C4-2B (cell line): ENCODE data around the gene HEYL.

Source experiments
- H3K27ac ChIP-seq: fragments of 450-650 bp; 2 replicates; pipeline ENCODE4 v1.5.1; 2017
- ZFX ChIP-seq: fragments of 450-650 bp; IDR thresholded peaks from 2 replicates; pipeline ENCODE4 v1.6.1; 2017
- TF ChIP-seq, protein P1 (sequence below): fragments of 450-650 bp; conservative IDR thresholded peaks from 2 replicates; pipeline ENCODE4 v1.5.1; 2017; ENCODE audit warnings: mild to moderate bottlenecking

Gene HEYL

DNA sequence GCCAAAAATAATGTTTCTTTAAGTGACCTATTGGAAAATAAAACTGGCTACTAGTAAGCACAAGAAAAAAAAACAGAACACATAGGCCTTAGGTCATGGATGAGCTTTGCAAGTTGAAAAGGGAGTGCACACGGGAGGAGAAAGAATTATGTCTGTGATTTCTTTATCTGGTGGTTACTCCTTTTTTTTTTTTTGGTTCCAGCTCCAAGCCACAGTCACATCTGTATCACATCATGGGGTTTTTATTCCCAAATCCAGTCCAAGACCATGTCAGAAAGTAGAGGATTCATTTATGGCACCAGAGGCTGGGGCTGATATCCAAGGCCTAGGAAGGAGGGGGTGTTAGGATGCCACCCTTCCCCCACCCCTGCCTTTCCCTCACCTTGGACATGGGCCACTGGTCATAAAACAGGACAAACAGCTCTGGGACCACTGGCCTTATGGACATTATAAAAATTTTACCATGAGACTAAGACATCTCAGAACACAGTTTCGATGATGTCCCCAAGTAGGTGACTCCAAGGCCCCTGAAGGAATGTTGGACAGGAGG is 10.3 kb upstream of the HEYL start:
- no peak overlapping the region for H3K27ac ChIP-seq
- TF ChIP-seq, protein P1, sequence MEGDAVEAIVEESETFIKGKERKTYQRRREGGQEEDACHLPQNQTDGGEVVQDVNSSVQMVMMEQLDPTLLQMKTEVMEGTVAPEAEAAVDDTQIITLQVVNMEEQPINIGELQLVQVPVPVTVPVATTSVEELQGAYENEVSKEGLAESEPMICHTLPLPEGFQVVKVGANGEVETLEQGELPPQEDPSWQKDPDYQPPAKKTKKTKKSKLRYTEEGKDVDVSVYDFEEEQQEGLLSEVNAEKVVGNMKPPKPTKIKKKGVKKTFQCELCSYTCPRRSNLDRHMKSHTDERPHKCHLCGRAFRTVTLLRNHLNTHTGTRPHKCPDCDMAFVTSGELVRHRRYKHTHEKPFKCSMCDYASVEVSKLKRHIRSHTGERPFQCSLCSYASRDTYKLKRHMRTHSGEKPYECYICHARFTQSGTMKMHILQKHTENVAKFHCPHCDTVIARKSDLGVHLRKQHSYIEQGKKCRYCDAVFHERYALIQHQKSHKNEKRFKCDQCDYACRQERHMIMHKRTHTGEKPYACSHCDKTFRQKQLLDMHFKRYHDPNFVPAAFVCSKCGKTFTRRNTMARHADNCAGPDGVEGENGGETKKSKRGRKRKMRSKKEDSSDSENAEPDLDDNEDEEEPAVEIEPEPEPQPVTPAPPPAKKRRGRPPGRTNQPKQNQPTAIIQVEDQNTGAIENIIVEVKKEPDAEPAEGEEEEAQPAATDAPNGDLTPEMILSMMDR = no peak
- TF ChIP-seq ZFX = no peak

DNA sequence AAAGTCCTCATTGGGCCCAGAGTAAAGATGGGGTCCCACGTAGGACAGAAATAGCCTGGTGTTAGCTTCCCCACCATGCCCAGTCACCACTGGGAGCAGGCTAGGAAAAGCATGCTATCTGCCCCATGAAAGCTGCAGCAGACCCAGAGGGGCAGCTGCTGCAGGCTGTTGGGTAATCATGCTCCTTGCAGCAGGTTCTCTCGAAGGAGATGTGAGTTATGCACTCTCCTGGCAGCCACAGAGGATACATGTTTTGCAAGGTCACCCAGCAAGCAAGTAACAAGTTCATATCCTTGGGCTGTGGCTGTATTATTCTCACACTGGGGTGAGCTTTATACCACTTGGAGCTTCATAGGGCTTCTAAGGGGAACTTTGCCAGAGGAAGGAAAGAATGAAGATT is 9.1 kb upstream of the HEYL start:
- TF ChIP-seq, protein P1 = no peak
- no peak for TF ChIP-seq ZFX
- H3K27ac ChIP-seq = no peak overlapping the region

- TF ChIP-seq, protein P1 = no peak
- no peak overlapping the region for H3K27ac ChIP-seq
These were observed 7.8 kb upstream of the HEYL start for GRCh38 chr1:39647247-39647646.

- TF ChIP-seq, protein P1 = no peak
- no peak for TF ChIP-seq ZFX
These were observed 7.0 kb upstream of the HEYL start for GRCh38 chr1:39646232-39647081.

GRCh38 chr1:39645411-39646043 is 6.1 kb upstream of the HEYL start:
- TF ChIP-seq ZFX = no peak
- no peak overlapping the region for H3K27ac ChIP-seq

More at GRCh38 chr1:39646232-39647081, 7.0 kb upstream of the HEYL start:
- no peak overlapping the region for H3K27ac ChIP-seq

- no peak overlapping the region for H3K27ac ChIP-seq
- TF ChIP-seq, protein P1 = no peak
- no peak for TF ChIP-seq ZFX
These were observed 4.3 kb upstream of the HEYL start for GRCh38 chr1:39643705-39644104.

GRCh38 chr1:39642796-39643195 is 3.4 kb upstream of the HEYL start:
- TF ChIP-seq, protein P1 = no peak
- no peak for TF ChIP-seq ZFX
- H3K27ac ChIP-seq = no peak overlapping the region
